ENCODE results near the gene AP3B2.

DNA sequence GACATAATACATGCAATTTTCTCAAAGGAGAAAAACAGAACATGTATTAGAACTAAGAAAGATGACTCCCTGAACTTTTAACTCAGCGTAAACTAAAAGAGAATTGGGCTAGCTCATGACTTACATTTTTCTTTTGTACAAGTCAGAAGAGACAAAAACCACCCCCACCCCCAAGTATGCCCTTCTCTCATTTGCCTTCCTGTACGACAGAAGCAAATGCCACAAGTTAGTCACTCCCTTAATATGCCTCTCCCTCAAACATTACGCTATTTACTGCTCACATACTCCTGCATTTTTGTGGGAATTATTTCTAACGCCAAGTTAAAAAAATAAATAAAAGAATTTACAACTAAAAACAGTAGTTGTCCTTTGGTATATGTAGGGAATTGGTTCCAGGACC is 84.5 kb downstream of the AP3B2 start:
- TF ChIP-seq, protein P1, sequence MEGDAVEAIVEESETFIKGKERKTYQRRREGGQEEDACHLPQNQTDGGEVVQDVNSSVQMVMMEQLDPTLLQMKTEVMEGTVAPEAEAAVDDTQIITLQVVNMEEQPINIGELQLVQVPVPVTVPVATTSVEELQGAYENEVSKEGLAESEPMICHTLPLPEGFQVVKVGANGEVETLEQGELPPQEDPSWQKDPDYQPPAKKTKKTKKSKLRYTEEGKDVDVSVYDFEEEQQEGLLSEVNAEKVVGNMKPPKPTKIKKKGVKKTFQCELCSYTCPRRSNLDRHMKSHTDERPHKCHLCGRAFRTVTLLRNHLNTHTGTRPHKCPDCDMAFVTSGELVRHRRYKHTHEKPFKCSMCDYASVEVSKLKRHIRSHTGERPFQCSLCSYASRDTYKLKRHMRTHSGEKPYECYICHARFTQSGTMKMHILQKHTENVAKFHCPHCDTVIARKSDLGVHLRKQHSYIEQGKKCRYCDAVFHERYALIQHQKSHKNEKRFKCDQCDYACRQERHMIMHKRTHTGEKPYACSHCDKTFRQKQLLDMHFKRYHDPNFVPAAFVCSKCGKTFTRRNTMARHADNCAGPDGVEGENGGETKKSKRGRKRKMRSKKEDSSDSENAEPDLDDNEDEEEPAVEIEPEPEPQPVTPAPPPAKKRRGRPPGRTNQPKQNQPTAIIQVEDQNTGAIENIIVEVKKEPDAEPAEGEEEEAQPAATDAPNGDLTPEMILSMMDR (conservative IDR thresholded peaks at IDR 0.05 in 1 of 2, IDR thresholded peaks at IDR 0.05 in 1 of 2; ENCODE audit: low read depth in 1 of 2, low read length in 2 of 2) = no peak
- TF ChIP-seq EZH2 (IDR thresholded peaks at IDR 0.05; ENCODE audit: low read length, missing control alignments) = no peak
